GM10266 (cell line): ENCODE data around the gene STARD5.
A peak's percentile ranks its signal among the peaks of the same experiment; 100 is the strongest.

Experiments used
- DNase-seq: peaks from one replicate; pipeline ENCODE4 v3.0.0; 2012; ENCODE audit errors: extremely low spot score
- CTCF ChIP-seq: IDR thresholded peaks from 2 replicates; pipeline ENCODE4 v1.5.1; 2012; ENCODE audit warnings: mild to moderate bottlenecking, low read depth; ENCODE audit not compliant: control insufficient read depth, insufficient read depth; ENCODE audit errors: missing control alignments

The STARD5 gene

GRCh38 chr15:81274931-81275707 is 48.8 kb downstream of the STARD5 start:
- DNase-seq, result peak; percentile 68
- TF ChIP-seq CTCF, result peak; percentile 97

- DNase-seq, result no peak
- TF ChIP-seq CTCF, result no peak
Observed at GRCh38 chr15:81274255-81274654, 49.7 kb downstream of the STARD5 start.

- no peak for DNase-seq
- TF ChIP-seq CTCF, result no peak
Observed at GRCh38 chr15:81273855-81274254, 50.1 kb downstream of the STARD5 start.

GRCh38 chr15:81273200-81273599 is 50.7 kb downstream of the STARD5 start:
- no peak for DNase-seq
- no peak for TF ChIP-seq CTCF

GRCh38 chr15:81271761-81272644 is 51.9 kb downstream of the STARD5 start:
- no peak for TF ChIP-seq CTCF
- no peak for DNase-seq

GRCh38 chr15:81270781-81271491 is 53.0 kb downstream of the STARD5 start:
- DNase-seq, result no peak
- TF ChIP-seq CTCF, result no peak

GRCh38 chr15:81270188-81270587 is 53.8 kb downstream of the STARD5 start:
- no peak for DNase-seq
- TF ChIP-seq CTCF, result no peak
